Activated CD8-positive, alpha-beta memory T cell treated with anti-CD3 and anti-CD28 coated beads, Interleukin-2, amount 10 ng/mL, durations not matched to agents 7 days and 5 days (primary cell): Measurements from ENCODE around the gene GNB4. TPM values are rescaled to one million over a fixed set of nuclear protein-coding genes. Genes with fewer than 3 reads are reported as not detected.

Experiments used
- ATAC-seq: fragments of 150-1000 bp; cut with Tn5 transposase; one replicate; pipeline ENCODE4 v1.10.0; 2021; ENCODE audit warnings: moderate library complexity
- CTCF ChIA-PET: fragments of 350-600 bp; sonication (Branson Sonifier 250); formaldehyde crosslinking; loops from one replicate; lab custom pipeline; 2021; ENCODE audit warnings: antibody characterized with exemption; lab: Charles Lee
- DNase-seq: peaks from one replicate; pipeline ENCODE4 v3.0.0-alpha.2; 2020
- H3K27ac Mint-ChIP-seq: one replicate; pipeline ENCODE4 v1.8.0; 2021; ENCODE audit warnings: mild to moderate bottlenecking, mixed read lengths
- H3K27me3 Mint-ChIP-seq: one replicate; pipeline ENCODE4 v1.8.0; 2021; ENCODE audit warnings: mixed read lengths
- H3K36me3 Mint-ChIP-seq: one replicate; pipeline ENCODE4 v1.8.0; 2021; ENCODE audit warnings: mild to moderate bottlenecking, mixed read lengths
- H3K4me1 Mint-ChIP-seq: one replicate; pipeline ENCODE4 v1.8.0; 2021; ENCODE audit warnings: mixed read lengths
- H3K4me3 Mint-ChIP-seq: one replicate; pipeline ENCODE4 v1.8.0; 2021; ENCODE audit warnings: mild to moderate bottlenecking, moderate library complexity, mixed read lengths
- H3K9me3 Mint-ChIP-seq: one replicate; pipeline ENCODE4 v1.8.0; 2022; ENCODE audit warnings: low read depth, mixed read lengths
- total RNA-seq, 2 experiments: library from RNA; stranded (reverse); gene quantifications; one replicate each; pipeline ENCODE4 v1.2.3, GENCODE V29; 2021

The GNB4 gene
- total RNA-seq, 2 experiments from 2014 or later, result 7.5 to 13.8 TPM

GRCh38 chr3:179454887-179455286, 3.6 kb upstream of the GNB4 start:
- no peaks in the 10 kb centered on the region for H3K9me3 Mint-ChIP-seq
- H3K36me3 Mint-ChIP-seq, result peaks cover 3% of the 10 kb centered on the region
- no peak overlapping the region for H3K4me3 Mint-ChIP-seq
- peaks cover 15% of the 10 kb centered on the region for H3K4me1 Mint-ChIP-seq
- H3K27me3 Mint-ChIP-seq, result peaks cover 76% of the 10 kb centered on the region
- CTCF ChIA-PET, result no interaction called here
- no peak for ATAC-seq
- DNase-seq, result no peak
- H3K27ac Mint-ChIP-seq, result no peak overlapping the region

GRCh38 chr3:179453967-179454366, 2.7 kb upstream of the GNB4 start:
- H3K27me3 Mint-ChIP-seq, result peaks cover 80% of the 10 kb centered on the region

DNA sequence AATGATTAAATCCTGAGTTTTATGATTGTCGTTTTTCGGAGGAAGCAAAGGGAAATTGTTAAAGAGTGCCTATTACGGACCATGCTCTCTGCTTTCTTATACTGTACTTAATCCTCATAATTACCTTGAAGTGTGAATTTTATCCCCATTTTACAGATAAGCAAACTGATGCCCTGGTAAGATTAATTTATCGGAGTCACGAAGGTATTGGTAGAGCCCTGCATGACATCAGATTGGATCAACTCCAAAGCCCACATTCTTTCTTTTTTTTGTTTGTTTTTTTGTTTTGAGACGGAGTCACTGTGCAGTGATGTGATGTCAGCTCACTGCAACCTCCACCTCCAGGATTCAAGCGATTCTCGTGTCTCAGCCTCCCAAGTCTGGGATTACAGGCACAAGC, 1.6 kb upstream of the GNB4 start:
- H3K27me3 Mint-ChIP-seq, result peaks cover 83% of the 10 kb centered on the region
- no peak overlapping the region for H3K4me3 Mint-ChIP-seq
- H3K4me1 Mint-ChIP-seq, result peaks cover 23% of the 10 kb centered on the region
- no peaks in the 10 kb centered on the region for H3K9me3 Mint-ChIP-seq
- H3K36me3 Mint-ChIP-seq, result peaks cover 3% of the 10 kb centered on the region
- DNase-seq, result no peak
- ATAC-seq, result no peak
- H3K27ac Mint-ChIP-seq, result no peak overlapping the region
- CTCF ChIA-PET, result interaction anchor here (0.7 to 1.2 kb wide), 2 partner anchors 11 to 384 kb away, joined by 3 read pairs; no protein-coding TSS in a partner anchor

More at GRCh38 chr3:179453967-179454366, 2.7 kb upstream of the GNB4 start:
- CTCF ChIA-PET, result no interaction called here
- Mint-ChIP-seq H3K36me3 (peaks cover 3% of the 10 kb centered on the region), H3K9me3 (no peaks in the 10 kb centered on the region), H3K4me1 (peaks cover 23% of the 10 kb centered on the region), H3K27ac (no peak overlapping the region), H3K4me3 (no peak overlapping the region)
- DNase-seq, result no peak
- ATAC-seq, result no peak

- Mint-ChIP-seq H3K4me1 (peaks cover 23% of the 10 kb centered on the region), H3K27ac (no peak overlapping the region), H3K9me3 (no peaks in the 10 kb centered on the region), H3K27me3 (peaks cover 84% of the 10 kb centered on the region), H3K4me3 (peak overlapping the region; percentile 70), H3K36me3 (peaks cover 7% of the 10 kb centered on the region)
- CTCF ChIA-PET, result interaction anchor here (1.2 kb wide), 1 partner anchor 12 kb away, joined by 3 read pairs; no protein-coding TSS in a partner anchor
- no peak for DNase-seq
- ATAC-seq, result no peak
Measured at GRCh38 chr3:179452176-179452564, 900 bp upstream of the GNB4 start.

GRCh38 chr3:179450901-179451264, 387 bp downstream of the GNB4 start:
- ATAC-seq (peak; percentile 66), DNase-seq (peak; percentile 44)
- CTCF ChIA-PET, result interaction anchor here (1.0 kb wide), 1 partner anchor 110 kb away, joined by 3 read pairs; no protein-coding TSS in a partner anchor
- Mint-ChIP-seq H3K27ac (peak overlapping the region; percentile 74), H3K36me3 (peaks cover 7% of the 10 kb centered on the region), H3K4me1 (peaks cover 23% of the 10 kb centered on the region), H3K4me3 (peak overlapping the region; percentile 83), H3K27me3 (peaks cover 84% of the 10 kb centered on the region), H3K9me3 (no peaks in the 10 kb centered on the region)

GRCh38 chr3:179450261-179450701, 989 bp downstream of the GNB4 start:
- no peak for DNase-seq
- peak overlapping the region; percentile 83 for H3K4me3 Mint-ChIP-seq
- peak overlapping the region; percentile 74 for H3K27ac Mint-ChIP-seq

DNA sequence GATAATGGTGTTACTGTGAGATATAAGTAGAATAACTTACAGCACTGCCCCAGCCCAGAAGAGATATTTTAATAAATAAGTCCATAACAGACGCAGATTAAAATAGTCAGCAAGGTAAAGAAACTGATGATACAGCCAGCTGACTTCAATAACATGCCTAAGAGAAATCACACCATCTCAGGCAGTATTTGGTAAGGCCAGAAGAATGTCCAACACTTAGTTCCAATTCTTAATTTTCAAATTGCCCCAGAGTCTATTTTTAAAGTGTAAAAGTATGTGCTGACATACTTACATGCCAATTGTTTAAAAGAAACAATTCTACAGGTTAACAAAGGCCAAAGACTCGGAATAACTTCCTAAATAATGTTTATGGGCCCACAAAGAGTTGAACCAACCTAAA, 1.6 kb downstream of the GNB4 start:
- Mint-ChIP-seq H3K4me3 (peak overlapping the region; percentile 83), H3K27ac (peak overlapping the region; percentile 35), H3K36me3 (peaks cover 7% of the 10 kb centered on the region), H3K4me1 (peaks cover 23% of the 10 kb centered on the region), H3K27me3 (peaks cover 76% of the 10 kb centered on the region), H3K9me3 (no peaks in the 10 kb centered on the region)
- no peak for ATAC-seq
- no peak for DNase-seq
- CTCF ChIA-PET, result no interaction called here

More at GRCh38 chr3:179450261-179450701, 989 bp downstream of the GNB4 start:
- CTCF ChIA-PET, result interaction anchor here (1.0 kb wide), 1 partner anchor 111 kb away, joined by 3 read pairs; no protein-coding TSS in a partner anchor
- ATAC-seq, result no peak
- Mint-ChIP-seq H3K27me3 (peaks cover 79% of the 10 kb centered on the region), H3K4me1 (peaks cover 23% of the 10 kb centered on the region), H3K36me3 (peaks cover 7% of the 10 kb centered on the region), H3K9me3 (no peaks in the 10 kb centered on the region)

DNA sequence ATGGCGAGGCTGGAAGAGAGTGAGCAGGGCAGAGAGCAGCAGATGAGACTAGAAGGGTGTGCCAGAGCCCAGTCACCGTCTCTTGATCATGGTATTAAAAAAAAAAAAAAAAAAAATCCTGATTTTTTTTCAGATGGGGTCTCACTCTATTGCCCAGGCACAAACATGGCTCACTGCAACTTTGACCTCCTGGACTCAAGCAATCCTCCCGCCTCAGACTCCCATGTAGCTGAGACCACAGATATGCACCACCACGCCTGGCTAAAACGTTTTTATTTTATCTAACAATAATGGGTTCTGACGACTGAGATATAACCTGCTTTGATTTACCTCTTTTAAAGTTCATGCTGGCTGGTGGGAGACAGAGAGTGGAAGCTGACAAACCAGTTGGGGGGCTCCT, 4.0 kb downstream of the GNB4 start:
- CTCF ChIA-PET, result interaction anchor here (0.7 to 1.4 kb wide), 3 partner anchors 31 to 115 kb away, joined by 3 to 4 read pairs (median 3); partner anchors contain the start of gene ACTL6A
- Mint-ChIP-seq H3K36me3 (peaks cover 7% of the 10 kb centered on the region), H3K27me3 (peaks cover 60% of the 10 kb centered on the region), H3K4me3 (no peak overlapping the region), H3K4me1 (peaks cover 23% of the 10 kb centered on the region), H3K27ac (no peak overlapping the region), H3K9me3 (no peaks in the 10 kb centered on the region)
- no peak for DNase-seq
- no peak for ATAC-seq

DNA sequence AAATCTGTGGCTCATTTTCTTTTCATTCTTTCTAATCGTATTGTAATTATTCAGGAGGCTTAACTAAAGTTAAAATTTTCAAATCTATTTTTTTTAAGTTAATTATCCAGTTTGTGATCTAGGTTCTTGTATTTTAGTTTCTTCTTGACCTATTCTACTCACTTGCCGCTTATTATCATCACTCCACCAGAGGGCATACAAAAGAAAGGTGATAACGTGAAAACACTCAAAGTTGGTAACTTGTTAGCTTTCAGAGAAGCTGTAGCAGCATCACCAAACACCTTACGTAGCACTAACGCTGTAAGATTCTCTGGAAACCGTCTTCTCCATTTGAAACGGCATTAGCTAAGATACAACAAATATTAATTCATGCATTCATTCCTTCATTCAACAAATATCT, 4.8 kb downstream of the GNB4 start:
- no peaks in the 10 kb centered on the region for H3K9me3 Mint-ChIP-seq
- CTCF ChIA-PET, result interaction anchor here (1.0 to 1.4 kb wide), 2 partner anchors 111 to 116 kb away, joined by 3 to 4 read pairs; partner anchors contain the start of gene ACTL6A
- peaks cover 53% of the 10 kb centered on the region for H3K27me3 Mint-ChIP-seq
- DNase-seq, result no peak
- peaks cover 17% of the 10 kb centered on the region for H3K4me1 Mint-ChIP-seq
- no peak for ATAC-seq
- H3K27ac Mint-ChIP-seq, result no peak overlapping the region
- peaks cover 7% of the 10 kb centered on the region for H3K36me3 Mint-ChIP-seq
- H3K4me3 Mint-ChIP-seq, result no peak overlapping the region

DNA sequence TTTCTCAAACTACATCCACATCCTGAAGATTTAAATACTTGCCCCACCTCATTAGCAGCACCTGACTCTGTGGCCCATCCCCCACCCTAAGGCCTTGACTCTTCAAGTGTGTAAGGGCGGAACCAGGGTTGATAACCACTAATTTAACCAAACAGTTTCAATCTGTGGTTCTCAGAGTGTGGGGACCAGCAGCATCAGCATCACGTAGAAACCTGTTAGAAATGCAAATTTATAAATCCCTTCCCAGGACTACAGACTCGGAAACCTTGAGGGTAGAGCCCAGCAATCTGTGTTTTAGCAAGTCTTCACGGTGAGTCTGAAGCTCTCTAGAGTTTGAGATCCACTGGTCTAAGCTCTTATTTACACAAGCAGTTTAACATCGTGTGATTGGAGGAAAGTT, 12.4 kb downstream of the GNB4 start:
- H3K27me3 Mint-ChIP-seq, result peaks cover 10% of the 10 kb centered on the region
- H3K36me3 Mint-ChIP-seq, result peaks cover 1% of the 10 kb centered on the region
- ATAC-seq, result no peak
- no peaks in the 10 kb centered on the region for H3K9me3 Mint-ChIP-seq
- no peak overlapping the region for H3K4me3 Mint-ChIP-seq
- peaks cover 9% of the 10 kb centered on the region for H3K4me1 Mint-ChIP-seq
- H3K27ac Mint-ChIP-seq, result no peak overlapping the region
- CTCF ChIA-PET, result no interaction called here
- DNase-seq, result no peak

GRCh38 chr3:179436517-179436916, 14.8 kb downstream of the GNB4 start:
- H3K27me3 Mint-ChIP-seq, result peaks cover 12% of the 10 kb centered on the region
- DNase-seq (no peak), ATAC-seq (no peak)
- no peaks in the 10 kb centered on the region for H3K9me3 Mint-ChIP-seq
- no peak overlapping the region for H3K4me3 Mint-ChIP-seq
- peaks cover 9% of the 10 kb centered on the region for H3K4me1 Mint-ChIP-seq
- no peak overlapping the region for H3K27ac Mint-ChIP-seq
- H3K36me3 Mint-ChIP-seq, result peaks cover 1% of the 10 kb centered on the region
- CTCF ChIA-PET, result no interaction called here

GRCh38 chr3:179432451-179432850, 18.8 kb downstream of the GNB4 start:
- Mint-ChIP-seq H3K4me1 (no peaks in the 10 kb centered on the region), H3K27ac (no peak overlapping the region), H3K9me3 (no peaks in the 10 kb centered on the region), H3K4me3 (no peak overlapping the region), H3K36me3 (no peaks in the 10 kb centered on the region), H3K27me3 (peaks cover 8% of the 10 kb centered on the region)
- no peak for ATAC-seq
- no peak for DNase-seq
- CTCF ChIA-PET, result no interaction called here

GRCh38 chr3:179432021-179432420, 19.2 kb downstream of the GNB4 start:
- Mint-ChIP-seq H3K4me1 (no peaks in the 10 kb centered on the region), H3K36me3 (no peaks in the 10 kb centered on the region), H3K27ac (no peak overlapping the region), H3K27me3 (peaks cover 8% of the 10 kb centered on the region), H3K4me3 (no peak overlapping the region), H3K9me3 (no peaks in the 10 kb centered on the region)
- CTCF ChIA-PET, result no interaction called here
- ATAC-seq (no peak), DNase-seq (no peak)

DNA sequence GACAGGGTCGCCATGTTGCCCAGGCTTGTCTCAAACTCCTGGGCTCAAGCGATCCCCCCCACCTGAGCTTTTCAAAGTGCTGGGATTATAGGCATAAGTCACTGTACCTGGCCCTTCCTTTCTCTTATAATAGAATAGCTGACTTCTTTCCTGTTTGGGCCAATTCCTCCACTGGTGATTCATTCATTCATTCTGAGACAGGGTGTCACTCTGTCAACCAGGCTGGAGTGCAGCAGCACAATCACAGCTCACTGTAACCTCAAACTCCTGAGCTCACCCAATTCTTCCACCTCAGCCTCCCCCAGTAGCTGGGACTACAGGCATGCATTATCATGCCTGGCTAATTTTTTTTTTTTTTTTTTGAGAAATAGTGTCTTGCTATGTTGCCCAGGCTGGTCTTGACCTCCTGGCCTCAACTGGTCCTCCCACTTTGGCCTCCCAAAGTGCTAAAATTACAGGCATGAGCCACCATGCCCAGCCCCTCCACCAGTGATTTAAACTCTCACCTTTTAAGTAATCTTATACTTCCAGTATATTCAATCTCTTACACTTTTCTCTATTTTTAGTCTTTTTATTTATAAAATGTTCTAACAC, 20.9 kb downstream of the GNB4 start:
- CTCF ChIA-PET, result no interaction called here
- H3K36me3 Mint-ChIP-seq, result no peaks in the 10 kb centered on the region
- H3K27me3 Mint-ChIP-seq, result peaks cover 8% of the 10 kb centered on the region
- no peak overlapping the region for H3K27ac Mint-ChIP-seq
- ATAC-seq (no peak), DNase-seq (no peak)
- H3K4me1 Mint-ChIP-seq, result no peaks in the 10 kb centered on the region
- no peaks in the 10 kb centered on the region for H3K9me3 Mint-ChIP-seq
- H3K4me3 Mint-ChIP-seq, result no peak overlapping the region
